Measurements from ENCODE around the gene PLEKHJ1. TPM values are rescaled to one million over a fixed set of nuclear protein-coding genes. Genes with fewer than 3 reads are reported as not detected.

Gene PLEKHJ1
- total RNA-seq, 1 experiment from 2014 or later: 189 TPM

DNA sequence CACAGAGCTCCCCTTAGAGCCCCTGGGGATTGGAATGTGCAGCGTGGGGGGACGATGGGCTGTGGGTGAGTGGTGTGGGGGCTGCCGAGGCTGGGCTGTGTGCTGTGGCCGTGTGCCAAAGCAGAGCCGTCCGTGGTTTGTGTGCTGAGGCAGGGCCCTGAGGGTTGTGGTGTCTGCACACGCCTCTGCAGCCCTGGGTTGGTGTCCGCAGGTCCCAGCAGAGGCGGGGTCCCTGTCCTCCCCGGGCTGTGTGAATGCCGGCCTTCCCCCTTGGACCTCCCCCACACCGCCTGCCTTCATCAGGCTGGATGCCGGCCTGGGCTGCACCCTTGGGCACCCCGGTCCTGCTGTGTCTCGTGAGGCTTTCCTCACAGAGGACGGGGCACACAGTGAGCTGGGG lies 46.2 kb downstream of the PLEKHJ1 start:
- no peak overlapping the region for H3K27ac Mint-ChIP-seq
- POLR2A ChIA-PET: no interaction called here
- CTCF ChIA-PET: interaction anchor here (1.2 to 2.9 kb wide), 3 partner anchors 9 to 34 kb away, joined by 3 to 13 read pairs (median 7); no protein-coding TSS in a partner anchor

DNA sequence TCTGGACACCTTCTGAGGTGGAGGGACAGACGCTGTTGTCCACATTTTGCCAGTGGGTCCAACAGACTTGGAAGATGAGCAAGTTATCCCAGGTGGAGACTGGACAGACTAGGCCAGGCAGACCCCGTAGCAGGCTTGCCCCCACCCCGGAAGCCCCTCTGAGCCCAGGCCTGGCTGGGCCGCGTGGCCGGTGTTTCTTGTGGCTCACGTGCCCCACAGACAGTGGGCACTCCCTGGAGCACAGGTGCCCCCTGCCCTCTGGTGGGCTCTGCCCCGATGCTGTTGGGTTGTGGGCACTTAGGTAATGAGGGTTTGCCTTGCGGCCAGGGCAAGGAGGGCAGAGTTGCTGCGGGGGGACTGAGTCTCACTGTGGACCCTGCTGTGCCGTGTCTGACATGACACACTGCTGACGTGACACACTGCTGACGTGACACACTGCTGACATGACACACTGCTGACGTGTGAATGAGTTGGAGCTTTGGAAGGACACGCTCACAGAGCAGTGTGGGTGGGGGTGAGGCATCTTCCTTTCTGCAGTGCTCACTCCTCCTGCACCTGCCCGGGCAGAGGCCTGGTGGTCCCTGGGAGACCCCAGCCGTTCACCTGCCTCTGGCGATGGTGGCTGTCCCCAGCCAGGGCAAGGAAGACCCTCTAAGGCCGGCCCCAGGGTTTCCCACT lies 47.3 kb downstream of the PLEKHJ1 start:
- peak overlapping the region; percentile 57; the same call in 1 of the 2 replicates for H3K27ac Mint-ChIP-seq
- peaks cover 48% of the 10 kb centered on the region for H3K36me3 Mint-ChIP-seq
- ChIA-PET CTCF (interaction anchor here (2.9 kb wide), 1 partner anchor 10 kb away, joined by 13 read pairs; no protein-coding TSS in a partner anchor), POLR2A (no interaction called here)
- no peaks in the 10 kb centered on the region for H3K9me3 Mint-ChIP-seq
- ATAC-seq: no peak
- no peaks in the 10 kb centered on the region for H3K27me3 Mint-ChIP-seq (ENCODE audit: low read depth)
- no peak for DNase-seq (ENCODE audit: low spot score)
- TF ChIP-seq RORB (CRISPR knock-in tag; IDR thresholded peaks at IDR 0.05): no peak
- TF ChIP-seq, protein P1, sequence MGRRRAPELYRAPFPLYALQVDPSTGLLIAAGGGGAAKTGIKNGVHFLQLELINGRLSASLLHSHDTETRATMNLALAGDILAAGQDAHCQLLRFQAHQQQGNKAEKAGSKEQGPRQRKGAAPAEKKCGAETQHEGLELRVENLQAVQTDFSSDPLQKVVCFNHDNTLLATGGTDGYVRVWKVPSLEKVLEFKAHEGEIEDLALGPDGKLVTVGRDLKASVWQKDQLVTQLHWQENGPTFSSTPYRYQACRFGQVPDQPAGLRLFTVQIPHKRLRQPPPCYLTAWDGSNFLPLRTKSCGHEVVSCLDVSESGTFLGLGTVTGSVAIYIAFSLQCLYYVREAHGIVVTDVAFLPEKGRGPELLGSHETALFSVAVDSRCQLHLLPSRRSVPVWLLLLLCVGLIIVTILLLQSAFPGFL (CRISPR knock-in tag; IDR thresholded peaks at IDR 0.05; ENCODE audit: borderline replicate concordance): no peak
- no peak for TF ChIP-seq ESRRA (CRISPR knock-in tag; IDR thresholded peaks at IDR 0.05; ENCODE audit: borderline replicate concordance)
- no peak for TF ChIP-seq NFE2L1 (CRISPR knock-in tag; IDR thresholded peaks at IDR 0.05)
- no peak for TF ChIP-seq TP53 (CRISPR knock-in tag; IDR thresholded peaks at IDR 0.05)
- TF ChIP-seq KAT7 (CRISPR knock-in tag; IDR thresholded peaks at IDR 0.05; ENCODE audit: borderline replicate concordance): no peak
- no peak for TF ChIP-seq MYBL2 (CRISPR knock-in tag; IDR thresholded peaks at IDR 0.05)
- no peak for TF ChIP-seq HMGXB4 (CRISPR knock-in tag; IDR thresholded peaks at IDR 0.05)
- no peak for TF ChIP-seq OVOL2 (CRISPR knock-in tag; IDR thresholded peaks at IDR 0.05; ENCODE audit: borderline replicate concordance)
- TF ChIP-seq, protein P2, sequence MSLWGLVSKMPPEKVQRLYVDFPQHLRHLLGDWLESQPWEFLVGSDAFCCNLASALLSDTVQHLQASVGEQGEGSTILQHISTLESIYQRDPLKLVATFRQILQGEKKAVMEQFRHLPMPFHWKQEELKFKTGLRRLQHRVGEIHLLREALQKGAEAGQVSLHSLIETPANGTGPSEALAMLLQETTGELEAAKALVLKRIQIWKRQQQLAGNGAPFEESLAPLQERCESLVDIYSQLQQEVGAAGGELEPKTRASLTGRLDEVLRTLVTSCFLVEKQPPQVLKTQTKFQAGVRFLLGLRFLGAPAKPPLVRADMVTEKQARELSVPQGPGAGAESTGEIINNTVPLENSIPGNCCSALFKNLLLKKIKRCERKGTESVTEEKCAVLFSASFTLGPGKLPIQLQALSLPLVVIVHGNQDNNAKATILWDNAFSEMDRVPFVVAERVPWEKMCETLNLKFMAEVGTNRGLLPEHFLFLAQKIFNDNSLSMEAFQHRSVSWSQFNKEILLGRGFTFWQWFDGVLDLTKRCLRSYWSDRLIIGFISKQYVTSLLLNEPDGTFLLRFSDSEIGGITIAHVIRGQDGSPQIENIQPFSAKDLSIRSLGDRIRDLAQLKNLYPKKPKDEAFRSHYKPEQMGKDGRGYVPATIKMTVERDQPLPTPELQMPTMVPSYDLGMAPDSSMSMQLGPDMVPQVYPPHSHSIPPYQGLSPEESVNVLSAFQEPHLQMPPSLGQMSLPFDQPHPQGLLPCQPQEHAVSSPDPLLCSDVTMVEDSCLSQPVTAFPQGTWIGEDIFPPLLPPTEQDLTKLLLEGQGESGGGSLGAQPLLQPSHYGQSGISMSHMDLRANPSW (CRISPR knock-in tag; conservative IDR thresholded peaks at IDR 0.05; ENCODE audit: low read depth): no peak
- no peak for TF ChIP-seq NFYB (CRISPR knock-in tag; conservative IDR thresholded peaks at IDR 0.05; ENCODE audit: low read depth)
- no peaks in the 10 kb centered on the region for H3K4me1 Mint-ChIP-seq
- H3K4me3 Mint-ChIP-seq: no peak overlapping the region

More for the DNA sequence above, 46.2 kb downstream of the PLEKHJ1 start:
- DNase-seq (ENCODE audit: low spot score) (no peak), ATAC-seq (no peak)
- no peaks in the 10 kb centered on the region for H3K9me3 Mint-ChIP-seq
- no peaks in the 10 kb centered on the region for H3K4me1 Mint-ChIP-seq
- no peak overlapping the region for H3K4me3 Mint-ChIP-seq
- H3K36me3 Mint-ChIP-seq: peaks cover 43% of the 10 kb centered on the region
- no peaks in the 10 kb centered on the region for H3K27me3 Mint-ChIP-seq (ENCODE audit: low read depth)
- TF ChIP-seq, protein P3, sequence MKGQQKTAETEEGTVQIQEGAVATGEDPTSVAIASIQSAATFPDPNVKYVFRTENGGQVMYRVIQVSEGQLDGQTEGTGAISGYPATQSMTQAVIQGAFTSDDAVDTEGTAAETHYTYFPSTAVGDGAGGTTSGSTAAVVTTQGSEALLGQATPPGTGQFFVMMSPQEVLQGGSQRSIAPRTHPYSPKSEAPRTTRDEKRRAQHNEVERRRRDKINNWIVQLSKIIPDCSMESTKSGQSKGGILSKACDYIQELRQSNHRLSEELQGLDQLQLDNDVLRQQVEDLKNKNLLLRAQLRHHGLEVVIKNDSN (CRISPR knock-in tag; IDR thresholded peaks at IDR 0.05): no peak
- TF ChIP-seq RORB (CRISPR knock-in tag; IDR thresholded peaks at IDR 0.05): no peak
- no peak for TF ChIP-seq ATF1 (CRISPR knock-in tag; IDR thresholded peaks at IDR 0.05)
- no peak for TF ChIP-seq FOXJ3 (CRISPR knock-in tag; IDR thresholded peaks at IDR 0.05; ENCODE audit: borderline replicate concordance)
- no peak for TF ChIP-seq NFE2L1 (CRISPR knock-in tag; IDR thresholded peaks at IDR 0.05)
- TF ChIP-seq ZNF281 (CRISPR knock-in tag; IDR thresholded peaks at IDR 0.05): no peak

All from WTC11 (cell line).